ENCODE measurements around the gene EPN3.

DNA sequence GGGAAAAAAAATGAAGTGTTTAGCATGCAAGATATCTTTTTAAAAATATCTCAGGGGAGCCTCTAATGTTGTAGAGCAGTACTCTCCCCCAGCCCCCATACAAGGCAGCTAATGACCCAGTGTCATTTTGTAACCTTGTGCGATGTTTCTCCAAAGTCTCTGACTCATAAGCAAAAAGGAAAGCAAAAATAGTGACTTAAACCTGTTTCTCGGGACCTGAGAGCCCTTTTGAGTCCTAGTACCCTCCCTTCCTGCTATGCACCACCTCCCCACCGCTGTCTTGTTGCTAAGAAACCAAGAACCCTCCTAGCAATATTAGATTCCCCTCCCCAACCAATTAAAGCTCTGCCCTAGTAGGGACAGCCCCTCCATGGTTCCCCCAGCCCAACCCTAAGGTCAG lies 21.5 kb upstream of the EPN3 start:
- TF ChIP-seq, protein P1, sequence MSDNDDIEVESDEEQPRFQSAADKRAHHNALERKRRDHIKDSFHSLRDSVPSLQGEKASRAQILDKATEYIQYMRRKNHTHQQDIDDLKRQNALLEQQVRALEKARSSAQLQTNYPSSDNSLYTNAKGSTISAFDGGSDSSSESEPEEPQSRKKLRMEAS (IDR thresholded peaks at IDR 0.05) = no peak
- TF ChIP-seq RAD21 (IDR thresholded peaks at IDR 0.05; ENCODE audit: low read depth) = no peak
- TF ChIP-seq REST (IDR thresholded peaks at IDR 0.05; ENCODE audit: low read depth) = no peak
- TF ChIP-seq CEBPB (IDR thresholded peaks at IDR 0.05) = no peak
- TF ChIP-seq EGR1 (IDR thresholded peaks at IDR 0.05) = no peak
- TF ChIP-seq EP300 (IDR thresholded peaks at IDR 0.05; ENCODE audit: borderline replicate concordance) = no peak
- no peak for TF ChIP-seq YY1 (IDR thresholded peaks at IDR 0.05; ENCODE audit: low read depth)
- no peak for TF ChIP-seq CREB1 (IDR thresholded peaks at IDR 0.05; ENCODE audit: low read depth)
- no peak for TF ChIP-seq TAF1 (IDR thresholded peaks at IDR 0.05; ENCODE audit: low read depth)
- no peak for TF ChIP-seq FOXM1 (IDR thresholded peaks at IDR 0.05; ENCODE audit: borderline replicate concordance, low read depth)
- TF ChIP-seq, protein P2, sequence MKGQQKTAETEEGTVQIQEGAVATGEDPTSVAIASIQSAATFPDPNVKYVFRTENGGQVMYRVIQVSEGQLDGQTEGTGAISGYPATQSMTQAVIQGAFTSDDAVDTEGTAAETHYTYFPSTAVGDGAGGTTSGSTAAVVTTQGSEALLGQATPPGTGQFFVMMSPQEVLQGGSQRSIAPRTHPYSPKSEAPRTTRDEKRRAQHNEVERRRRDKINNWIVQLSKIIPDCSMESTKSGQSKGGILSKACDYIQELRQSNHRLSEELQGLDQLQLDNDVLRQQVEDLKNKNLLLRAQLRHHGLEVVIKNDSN (IDR thresholded peaks at IDR 0.05) = no peak
- no peak for TF ChIP-seq ZBTB7A (IDR thresholded peaks at IDR 0.05; ENCODE audit: low read depth)
- no peak for TF ChIP-seq NFIC (IDR thresholded peaks at IDR 0.05)
- TF ChIP-seq TEAD4 (IDR thresholded peaks at IDR 0.05) = no peak

Data from Ishikawa (cell line).